Activated CD4-positive, alpha-beta memory T cell treated with anti-CD3 and anti-CD28 coated beads, Interleukin-2, amount 10 ng/mL, durations not matched to agents 7 days and 5 days (primary cell): ENCODE data around the gene SNRPA. TPM values are rescaled to one million over a fixed set of nuclear protein-coding genes. Genes with fewer than 3 reads are reported as not detected.
"Not testable (repeated sequence)": the region's sequence is repeated elsewhere in the genome, so short reads cannot be mapped to it uniquely, and the experiment has no call there.

Experiments
- CTCF ChIA-PET: fragments of 350-600 bp; sonication (Branson Sonifier 250); formaldehyde crosslinking; loops from one replicate; lab custom pipeline; 2021; ENCODE audit warnings: antibody characterized with exemption, inconsistent platforms; lab: Charles Lee
- POLR2A ChIA-PET: fragments of 350-600 bp; sonication (Branson Sonifier 250); formaldehyde crosslinking; loops from one replicate; lab custom pipeline; 2021; ENCODE audit warnings: antibody characterized with exemption; lab: Charles Lee
- DNase-seq: peaks from one replicate; pipeline ENCODE4 v3.0.0-alpha.2; 2020
- H3K27ac Mint-ChIP-seq: one replicate; pipeline ENCODE4 v1.8.0; 2021; ENCODE audit warnings: mild to moderate bottlenecking, mixed read lengths
- H3K27me3 Mint-ChIP-seq: one replicate; pipeline ENCODE4 v1.8.0; 2021; ENCODE audit warnings: mixed read lengths
- H3K36me3 Mint-ChIP-seq: one replicate; pipeline ENCODE4 v1.8.0; 2021; ENCODE audit warnings: low read depth, mixed read lengths
- H3K4me1 Mint-ChIP-seq: one replicate; pipeline ENCODE4 v1.8.0; 2021; ENCODE audit warnings: mixed read lengths
- H3K4me3 Mint-ChIP-seq: one replicate; pipeline ENCODE4 v1.8.0; 2021; ENCODE audit warnings: mild to moderate bottlenecking, mixed read lengths
- H3K9me3 Mint-ChIP-seq: one replicate; pipeline ENCODE4 v1.8.0; 2021; ENCODE audit warnings: mixed read lengths
- total RNA-seq, 2 experiments: library from RNA; stranded (reverse); gene quantifications; one replicate each; pipeline ENCODE4 v1.2.3, GENCODE V29; 2021

Gene SNRPA
- total RNA-seq, 2 experiments from 2014 or later = 145 to 151 TPM

DNA sequence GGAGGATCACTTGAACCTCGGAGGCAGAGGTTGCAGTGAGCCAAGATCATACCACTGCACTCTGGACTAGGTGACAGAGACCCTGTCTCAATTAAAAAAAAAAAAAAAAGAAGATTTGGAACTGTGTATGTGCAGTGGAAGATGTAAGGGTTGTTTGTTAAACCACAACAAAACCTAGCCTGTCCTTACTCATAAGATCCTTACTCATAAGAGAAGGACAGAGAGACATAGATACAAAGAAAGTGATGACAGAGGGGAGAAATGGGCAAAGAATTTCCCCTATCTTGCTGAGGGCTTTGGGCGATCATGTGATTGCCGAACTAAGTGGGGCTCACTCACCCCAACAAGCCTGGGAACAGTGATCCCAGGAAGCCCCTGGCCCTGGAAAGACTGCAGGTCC lies 26.1 kb upstream of the SNRPA start:
- peak overlapping the region; percentile 16 for H3K27ac Mint-ChIP-seq
- H3K9me3 Mint-ChIP-seq = no peaks in the 10 kb centered on the region
- H3K36me3 Mint-ChIP-seq = peaks cover 41% of the 10 kb centered on the region
- peaks cover 31% of the 10 kb centered on the region for H3K4me1 Mint-ChIP-seq
- H3K4me3 Mint-ChIP-seq = no peak overlapping the region
- CTCF ChIA-PET = interaction anchor here (0.7 kb wide), 1 partner anchor 87 kb away, joined by 3 read pairs; no protein-coding TSS in a partner anchor
- POLR2A ChIA-PET = no interaction called here
- DNase-seq = no peak
- no peaks in the 10 kb centered on the region for H3K27me3 Mint-ChIP-seq

GRCh38 chr19:40726279-40726678 lies 24.7 kb upstream of the SNRPA start:
- Mint-ChIP-seq H3K27ac (no peak overlapping the region), H3K4me1 (peaks cover 19% of the 10 kb centered on the region), H3K4me3 (no peak overlapping the region), H3K27me3 (no peaks in the 10 kb centered on the region), H3K36me3 (peaks cover 40% of the 10 kb centered on the region), H3K9me3 (no peaks in the 10 kb centered on the region)
- POLR2A ChIA-PET = no interaction called here
- no peak for DNase-seq
- CTCF ChIA-PET = no interaction called here

GRCh38 chr19:40730065-40730464 lies 20.9 kb upstream of the SNRPA start:
- DNase-seq, H3K27me3 Mint-ChIP-seq, H3K9me3 Mint-ChIP-seq, H3K27ac Mint-ChIP-seq, H3K4me3 Mint-ChIP-seq, CTCF ChIA-PET, H3K4me1 Mint-ChIP-seq: not testable (repeated sequence)
- POLR2A ChIA-PET = interaction anchor here (1.3 kb wide), 1 partner anchor 20 kb away, joined by 6 read pairs; the partner anchor contains the start of gene ACTMAP
- peaks cover 36% of the 10 kb centered on the region for H3K36me3 Mint-ChIP-seq

DNA sequence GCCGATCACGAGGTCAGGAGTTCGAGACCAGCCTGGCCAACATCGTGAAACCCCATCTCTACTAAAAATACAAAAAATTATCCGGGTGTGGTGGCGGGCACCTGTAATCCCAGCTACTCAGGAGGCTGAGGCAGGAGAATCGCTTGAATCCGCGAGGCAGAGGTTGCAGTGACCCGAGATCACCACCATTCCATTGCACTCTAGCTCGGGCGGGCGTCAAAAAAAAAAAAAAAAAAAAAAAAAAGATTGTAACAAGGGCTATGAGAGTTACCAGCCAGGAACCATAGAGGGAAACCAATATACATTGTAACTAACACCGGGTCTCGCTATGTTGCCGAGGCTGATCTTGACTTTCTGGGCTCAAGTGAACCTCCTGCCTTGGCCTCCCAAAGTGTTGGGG lies 18.7 kb upstream of the SNRPA start:
- H3K9me3 Mint-ChIP-seq, H3K27me3 Mint-ChIP-seq, DNase-seq, H3K4me3 Mint-ChIP-seq, CTCF ChIA-PET, H3K4me1 Mint-ChIP-seq, H3K27ac Mint-ChIP-seq: not testable (repeated sequence)
- peaks cover 33% of the 10 kb centered on the region for H3K36me3 Mint-ChIP-seq
- POLR2A ChIA-PET = interaction anchor here (0.8 kb wide), 1 partner anchor 10 kb away, joined by 3 read pairs; no protein-coding TSS in a partner anchor

DNA sequence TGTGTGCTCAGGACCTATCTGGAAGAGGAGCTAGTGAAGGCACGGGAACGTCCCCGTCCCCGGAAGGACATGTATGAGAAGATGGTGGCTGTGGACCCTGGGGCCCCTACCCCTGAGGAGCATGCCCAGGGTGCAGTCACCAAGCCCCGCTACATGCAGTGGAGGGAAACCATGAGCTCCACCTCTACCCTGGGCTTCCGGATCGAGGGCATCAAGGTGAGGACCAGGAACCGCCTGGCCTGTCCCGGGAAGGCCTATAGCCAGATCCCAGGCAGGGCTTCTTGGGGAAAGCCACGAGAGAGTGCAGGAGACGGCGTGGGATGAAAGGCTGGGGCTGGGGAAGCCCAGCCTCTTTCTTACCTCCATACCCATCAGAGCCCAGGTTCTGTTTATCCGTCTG lies 17.9 kb upstream of the SNRPA start:
- POLR2A ChIA-PET = interaction anchor here (0.5 to 0.6 kb wide), 2 partner anchors 9 to 30 kb away, joined by 3 read pairs; no protein-coding TSS in a partner anchor
- H3K4me1 Mint-ChIP-seq = no peaks in the 10 kb centered on the region

GRCh38 chr19:40735013-40735771 lies 15.8 kb upstream of the SNRPA start:
- peaks cover 36% of the 10 kb centered on the region for H3K36me3 Mint-ChIP-seq
- ChIA-PET POLR2A (no interaction called here), CTCF (interaction anchor here (0.5 to 0.7 kb wide), 2 partner anchors 79 to 101 kb away, joined by 3 read pairs; no protein-coding TSS in a partner anchor)
- peaks cover 4% of the 10 kb centered on the region for H3K4me1 Mint-ChIP-seq
- H3K4me3 Mint-ChIP-seq = no peak overlapping the region
- no peak for DNase-seq
- H3K27ac Mint-ChIP-seq = no peak overlapping the region
- H3K9me3 Mint-ChIP-seq = no peaks in the 10 kb centered on the region
- H3K27me3 Mint-ChIP-seq = no peaks in the 10 kb centered on the region

More for the DNA sequence above, 17.9 kb upstream of the SNRPA start:
- no peaks in the 10 kb centered on the region for H3K9me3 Mint-ChIP-seq
- no peaks in the 10 kb centered on the region for H3K27me3 Mint-ChIP-seq
- no peak overlapping the region for H3K4me3 Mint-ChIP-seq
- CTCF ChIA-PET = interaction anchor here (1.3 kb wide), 1 partner anchor 17 kb away, joined by 4 read pairs; the partner anchor contains the start of gene ACTMAP
- H3K27ac Mint-ChIP-seq = no peak overlapping the region
- H3K36me3 Mint-ChIP-seq = peaks cover 37% of the 10 kb centered on the region
- DNase-seq = no peak

GRCh38 chr19:40736661-40737060 lies 14.3 kb upstream of the SNRPA start:
- DNase-seq = no peak
- H3K27me3 Mint-ChIP-seq = no peaks in the 10 kb centered on the region
- ChIA-PET CTCF (no interaction called here), POLR2A (interaction anchor here (0.9 to 4.6 kb wide), 2 partner anchors 13 kb away, joined by 3 to 16 read pairs; partner anchors contain the start of genes ACTMAP and SNRPA)
- no peak overlapping the region for H3K27ac Mint-ChIP-seq
- no peaks in the 10 kb centered on the region for H3K9me3 Mint-ChIP-seq
- no peak overlapping the region for H3K4me3 Mint-ChIP-seq
- peaks cover 32% of the 10 kb centered on the region for H3K36me3 Mint-ChIP-seq
- peaks cover 4% of the 10 kb centered on the region for H3K4me1 Mint-ChIP-seq

DNA sequence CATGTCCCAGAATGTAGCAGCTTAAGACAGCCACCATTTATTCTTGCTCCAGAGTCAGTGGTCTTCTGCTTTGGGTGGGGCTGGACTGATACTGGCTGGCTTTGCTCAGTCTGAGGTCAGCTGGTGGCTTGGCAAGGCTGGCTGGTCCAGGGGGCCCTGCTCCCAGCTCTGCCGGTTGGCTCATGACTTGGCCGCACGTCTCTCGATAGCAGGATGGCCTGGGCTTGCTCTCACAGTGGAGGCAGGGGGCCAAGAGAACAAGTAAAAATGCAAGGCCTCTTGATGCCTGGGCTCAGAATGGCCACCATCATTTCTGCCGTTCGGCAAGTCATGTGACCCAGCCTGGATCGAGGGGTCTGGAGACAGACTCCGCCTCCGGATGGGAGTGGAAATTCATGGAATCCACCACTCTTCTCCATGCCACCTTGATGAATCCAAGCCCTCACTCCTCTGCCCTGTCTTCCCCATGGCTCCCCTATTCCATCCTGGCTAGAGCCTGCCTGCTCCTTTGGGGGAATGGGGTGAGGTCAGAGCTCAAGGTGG lies 13.8 kb upstream of the SNRPA start:
- Mint-ChIP-seq H3K4me1 (peaks cover 4% of the 10 kb centered on the region), H3K9me3 (no peaks in the 10 kb centered on the region), H3K27ac (no peak overlapping the region), H3K27me3 (no peaks in the 10 kb centered on the region), H3K4me3 (no peak overlapping the region), H3K36me3 (peaks cover 32% of the 10 kb centered on the region)
- DNase-seq = no peak
- ChIA-PET CTCF (no interaction called here), POLR2A (interaction anchor here (4.6 kb wide), 1 partner anchor 12 kb away, joined by 16 read pairs; the partner anchor contains the start of genes ACTMAP and SNRPA)

GRCh38 chr19:40739030-40739839 lies 11.8 kb upstream of the SNRPA start:
- DNase-seq = no peak
- Mint-ChIP-seq H3K27me3 (no peaks in the 10 kb centered on the region), H3K9me3 (no peaks in the 10 kb centered on the region), H3K27ac (no peak overlapping the region), H3K4me3 (no peak overlapping the region), H3K4me1 (peaks cover 4% of the 10 kb centered on the region), H3K36me3 (peaks cover 19% of the 10 kb centered on the region)
- ChIA-PET POLR2A (interaction anchor here (0.8 to 4.6 kb wide), 2 partner anchors 10 to 23 kb away, joined by 3 to 16 read pairs; partner anchors contain the start of genes ACTMAP, COQ8B, ITPKC and SNRPA), CTCF (no interaction called here)

- Mint-ChIP-seq H3K27ac (no peak overlapping the region), H3K9me3 (no peaks in the 10 kb centered on the region), H3K27me3 (no peaks in the 10 kb centered on the region), H3K4me1 (peaks cover 4% of the 10 kb centered on the region), H3K36me3 (peaks cover 16% of the 10 kb centered on the region), H3K4me3 (no peak overlapping the region)
- CTCF ChIA-PET = no interaction called here
- POLR2A ChIA-PET = interaction anchor here (0.8 to 4.6 kb wide), 2 partner anchors 9 to 24 kb away, joined by 3 to 16 read pairs; partner anchors contain the start of genes ACTMAP, COQ8B, ITPKC and SNRPA
- DNase-seq = no peak
These were observed 10.9 kb upstream of the SNRPA start for GRCh38 chr19:40739871-40740703.

- Mint-ChIP-seq H3K27ac (peak overlapping the region; percentile 9), H3K27me3 (no peaks in the 10 kb centered on the region), H3K4me3 (no peak overlapping the region), H3K4me1 (peaks cover 4% of the 10 kb centered on the region), H3K9me3 (no peaks in the 10 kb centered on the region), H3K36me3 (peaks cover 10% of the 10 kb centered on the region)
- DNase-seq = no peak
- ChIA-PET CTCF (no interaction called here), POLR2A (interaction anchor here (4.6 kb wide), 1 partner anchor 9 kb away, joined by 16 read pairs; the partner anchor contains the start of genes ACTMAP and SNRPA)
These were observed 10.3 kb upstream of the SNRPA start for GRCh38 chr19:40740747-40741146.
